ENCODE results near the gene SAP25. TPM values are rescaled to one million over a fixed set of nuclear protein-coding genes. Genes with fewer than 3 reads are reported as not detected.

The SAP25 gene
- total and polyA plus RNA-seq, 2 experiments from 2014 or later = not detected

- DNase-seq = peak; percentile 76
- Histone ChIP-seq H3K9ac (peak overlapping the region; percentile 79), H3K27ac (peak overlapping the region; percentile 66), H3K4me2 (ENCODE audit: unreplicated experiment) (peak overlapping the region; percentile 96), H3K4me3 (peak overlapping the region; percentile 86), H3K27me3 (replicated peaks; ENCODE audit: insufficient read depth) (no peaks in the 10 kb centered on the region), H3K4me1 (ENCODE audit: insufficient read depth) (no peaks in the 10 kb centered on the region), H3K9me2 (ENCODE audit: insufficient read depth) (no peaks in the 10 kb centered on the region), H3F3A (ENCODE audit: insufficient read depth) (peaks cover 23% of the 10 kb centered on the region; the same call in 1 of the 2 replicates), H3K79me2 (ENCODE audit: insufficient read depth) (0 out of 2 replicates have a peak, but pooled peaks cover 6% of the 10 kb centered on the region), H2AFZ (peak overlapping the region; percentile 56), H3K9me3 (ENCODE audit: low read depth) (no peaks in the 10 kb centered on the region), H4K20me1 (ENCODE audit: insufficient read depth) (no peaks in the 10 kb centered on the region), H3K36me3 (ENCODE audit: low read depth) (peaks cover 3% of the 10 kb centered on the region; the same call in 1 of the 2 replicates)
- 1 to 3% methylated on average over 19 to 67 of the region's 70 CpGs for WGBS, 2 experiments (ENCODE audit: low coverage in 1 of 2, low lambda C conversion rate in 2 of 2, missing lambda C conversion rate in 2 of 2)
- in situ Hi-C loops (cut with MboI) = no loop called here
- TF ChIP-seq EZH2 (IDR thresholded peaks at IDR 0.05; ENCODE audit: insufficient read depth, poor library complexity, severe bottlenecking) (no peak), EZH2phosphoT487 (IDR thresholded peaks at IDR 0.05; ENCODE audit: insufficient read depth, low read depth) (no peak)
These were observed 30.6 kb upstream of the SAP25 start for GRCh38 chr7:100604028-100604975.

GRCh38 chr7:100603726-100604027 lies 30.0 kb upstream of the SAP25 start:
- no peaks in the 10 kb centered on the region for H3K4me1 ChIP-seq (ENCODE audit: insufficient read depth)
- H3F3A ChIP-seq (ENCODE audit: insufficient read depth) = peaks cover 23% of the 10 kb centered on the region; the same call in 1 of the 2 replicates
- H3K27me3 ChIP-seq (replicated peaks; ENCODE audit: insufficient read depth) = no peaks in the 10 kb centered on the region
- H3K9me3 ChIP-seq (ENCODE audit: low read depth) = no peaks in the 10 kb centered on the region
- peak overlapping the region; percentile 96 for H3K4me2 ChIP-seq (ENCODE audit: unreplicated experiment)
- no peaks in the 10 kb centered on the region for H3K9me2 ChIP-seq (ENCODE audit: insufficient read depth)
- peak overlapping the region; percentile 49 for H2AFZ ChIP-seq
- H3K27ac ChIP-seq = peak overlapping the region; percentile 66
- DNase-seq = peak; percentile 59
- no peaks in the 10 kb centered on the region for H4K20me1 ChIP-seq (ENCODE audit: insufficient read depth)
- 0 to 2% methylated on average over 9 to 10 of the region's 10 CpGs for WGBS, 2 experiments (ENCODE audit: low coverage in 1 of 2, low lambda C conversion rate in 2 of 2, missing lambda C conversion rate in 2 of 2)
- H3K4me3 ChIP-seq = peak overlapping the region; percentile 86
- H3K79me2 ChIP-seq (ENCODE audit: insufficient read depth) = 0 out of 2 replicates have a peak, but pooled peaks cover 6% of the 10 kb centered on the region
- H3K36me3 ChIP-seq (ENCODE audit: low read depth) = peaks cover 3% of the 10 kb centered on the region; the same call in 1 of the 2 replicates
- TF ChIP-seq EZH2phosphoT487 (IDR thresholded peaks at IDR 0.05; ENCODE audit: insufficient read depth, low read depth) = no peak
- H3K9ac ChIP-seq = peak overlapping the region; percentile 79
- in situ Hi-C loops (cut with MboI) = no loop called here

- H3K9me3 ChIP-seq (ENCODE audit: low read depth) = no peaks in the 10 kb centered on the region
- H3K27ac ChIP-seq = peak overlapping the region; percentile 66
- H3K9ac ChIP-seq = peak overlapping the region; percentile 79
- H3K79me2 ChIP-seq (ENCODE audit: insufficient read depth) = 0 out of 2 replicates have a peak, but pooled peaks cover 6% of the 10 kb centered on the region
- TF ChIP-seq EZH2 (IDR thresholded peaks at IDR 0.05; ENCODE audit: insufficient read depth, poor library complexity, severe bottlenecking) (no peak), EZH2phosphoT487 (IDR thresholded peaks at IDR 0.05; ENCODE audit: insufficient read depth, low read depth) (no peak)
- in situ Hi-C loops (cut with MboI) = no loop called here
- peaks cover 3% of the 10 kb centered on the region; the same call in 1 of the 2 replicates for H3K36me3 ChIP-seq (ENCODE audit: low read depth)
- no peaks in the 10 kb centered on the region for H3K9me2 ChIP-seq (ENCODE audit: insufficient read depth)
- no peaks in the 10 kb centered on the region for H3K27me3 ChIP-seq (replicated peaks; ENCODE audit: insufficient read depth)
- peak; percentile 86 for DNase-seq
- WGBS, 2 experiments (ENCODE audit: low coverage in 1 of 2, low lambda C conversion rate in 2 of 2, missing lambda C conversion rate in 2 of 2) = 0 to 3% methylated on average over 10 to 21 of the region's 21 CpGs
- H3K4me3 ChIP-seq = peak overlapping the region; percentile 86
- no peaks in the 10 kb centered on the region for H3K4me1 ChIP-seq (ENCODE audit: insufficient read depth)
- H4K20me1 ChIP-seq (ENCODE audit: insufficient read depth) = no peaks in the 10 kb centered on the region
- peak overlapping the region; percentile 96 for H3K4me2 ChIP-seq (ENCODE audit: unreplicated experiment)
- peaks cover 19% of the 10 kb centered on the region; the same call in 1 of the 2 replicates for H3F3A ChIP-seq (ENCODE audit: insufficient read depth)
- 0 out of 2 replicates have a peak overlapping the region, but pooled peaks have one; percentile 49 for H2AFZ ChIP-seq
These were observed 29.4 kb upstream of the SAP25 start for GRCh38 chr7:100602889-100603725.

DNA sequence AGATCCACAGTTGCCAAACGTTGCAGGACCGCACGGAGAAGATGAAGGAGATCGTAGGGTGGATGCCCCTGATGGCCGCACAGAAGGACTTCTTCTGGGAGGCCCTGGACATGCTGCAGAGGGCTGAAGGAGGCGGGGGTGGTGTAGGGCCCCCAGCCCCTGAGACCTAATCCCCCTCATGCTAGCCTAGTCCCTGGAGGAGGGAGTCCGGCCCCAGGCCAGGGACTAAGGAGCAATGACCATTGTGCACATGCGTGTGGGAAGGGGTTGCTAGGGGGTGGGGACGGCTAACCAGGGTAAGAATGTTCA lies 27.0 kb upstream of the SAP25 start:
- H3K9ac ChIP-seq = no peak overlapping the region
- H2AFZ ChIP-seq = no peak overlapping the region
- no peaks in the 10 kb centered on the region for H3K36me3 ChIP-seq (ENCODE audit: low read depth)
- no peaks in the 10 kb centered on the region for H3K9me2 ChIP-seq (ENCODE audit: insufficient read depth)
- 0 out of 2 replicates have a peak, but pooled peaks cover 6% of the 10 kb centered on the region for H3K79me2 ChIP-seq (ENCODE audit: insufficient read depth)
- H3F3A ChIP-seq (ENCODE audit: insufficient read depth) = no peaks in the 10 kb centered on the region
- no peaks in the 10 kb centered on the region for H4K20me1 ChIP-seq (ENCODE audit: insufficient read depth)
- no peak overlapping the region for H3K4me2 ChIP-seq (ENCODE audit: unreplicated experiment)
- H3K4me3 ChIP-seq = no peak overlapping the region
- no peak overlapping the region for H3K27ac ChIP-seq
- no peak for DNase-seq
- no peaks in the 10 kb centered on the region for H3K27me3 ChIP-seq (replicated peaks; ENCODE audit: insufficient read depth)
- H3K4me1 ChIP-seq (ENCODE audit: insufficient read depth) = no peaks in the 10 kb centered on the region
- in situ Hi-C loops (cut with MboI) = no loop called here
- no peaks in the 10 kb centered on the region for H3K9me3 ChIP-seq (ENCODE audit: low read depth)
- TF ChIP-seq EZH2 (IDR thresholded peaks at IDR 0.05; ENCODE audit: insufficient read depth, poor library complexity, severe bottlenecking) = no peak
- no peak for TF ChIP-seq EZH2phosphoT487 (IDR thresholded peaks at IDR 0.05; ENCODE audit: insufficient read depth, low read depth)
- WGBS, 2 experiments (ENCODE audit: low coverage in 1 of 2, low lambda C conversion rate in 2 of 2, missing lambda C conversion rate in 2 of 2) = 87 to 89% methylated on average over 9 of the region's 9 CpGs
